Adrenal gland (tissue), 12 donors: ENCODE data around the gene DHH. TPM values are rescaled to one million over a fixed set of nuclear protein-coding genes. Genes with fewer than 3 reads are reported as not detected.
"Not testable (repeated sequence)": the region's sequence is repeated elsewhere in the genome, so short reads cannot be mapped to it uniquely, and the experiment has no call there.

ENCODE experiments used
- DNase-seq, 7 donors: peaks; one replicate each; pipeline ENCODE4 v3.0.0-alpha.2; 2019 to 2020
- H3K27ac ChIP-seq, 5 donors: fragments of 200-600 bp; sonication (generic) in 4 of 5; 1 replicate in 3 of 5; 2 replicates in 2 of 5; pipeline versions ENCODE4 v1.5.1 to v1.8.0; 2016 to 2020; ENCODE audit warnings: mild to moderate bottlenecking in 1 of 5
- H3K27me3 ChIP-seq: fragments of 200-600 bp; 2 replicates; pipeline ENCODE4 v1.8.0; 2021
- H3K36me3 ChIP-seq, 2 donors: fragments of 200-600 bp; replicated peaks in 1 of 2; 1 replicate in 1 of 2; 2 replicates in 1 of 2; pipeline versions ENCODE4 v1.5.1 to v1.8.0; 2018 to 2022
- H3K4me1 ChIP-seq, 2 donors: fragments of 200-600 bp; replicated peaks in 1 of 2; 1 replicate in 1 of 2; 2 replicates in 1 of 2; pipeline versions ENCODE4 v1.5.1 to v1.8.0; 2018 to 2021
- H3K4me3 ChIP-seq, 4 donors: fragments of 200-600 bp; sonication (generic) in 3 of 4; one replicate each; pipeline ENCODE4 v1.5.1; 2016 to 2018
- H3K9me3 ChIP-seq, 3 donors: fragments of 200-600 bp; sonication (generic) in 1 of 3; replicated peaks in 1 of 3; 1 replicate in 2 of 3; 2 replicates in 1 of 3; pipeline versions ENCODE4 v1.5.1 to v1.8.0; 2016 to 2021
- POLR2A ChIP-seq, 2 donors: fragments of 450-650 bp; IDR thresholded peaks; one replicate each; pipeline ENCODE4 v1.6.1; 2017; ENCODE audit warnings: antibody characterized with exemption in 2 of 2, mild to moderate bottlenecking in 2 of 2, moderate library complexity in 1 of 2
- WGBS, 4 donors: extraction: QIAGEN DNeasy Blood & Tissue Kit in 2 of 4; methylation state at CpG; one replicate each; pipeline versions ENCODE4 v1.1.5 to v1.1.7; 2013 to 2017; 5-methylcytosine and 5-hydroxymethylcytosine counted together
- intact Hi-C, 2 donors: fragments of 100-400 bp; cut with DNase I; formaldehyde crosslinking; loops; one replicate each; pipeline versions ENCODE4 v1.14.1 to v1.15.0; 2022 to 2023
- polyA plus RNA-seq, 3 donors: library from polyadenylated mRNA; stranded (reverse); fragments of 200-250 nt in 2 of 3; fragments of 350-450 nt in 1 of 3; fragmentation: Illumina TruSeq in 1 of 3; extraction: RNeasy Lipid Tissue Mini Kit (QIAGEN cat#74804) in 1 of 3; gene quantifications; one replicate each; pipeline ENCODE4 v1.2.3, GENCODE V29; 2013 to 2014
- total RNA-seq, 9 donors: library from RNA; depleted of rRNA in 4 of 9; stranded (reverse); fragments of >200 nt in 4 of 9; fragments of 120-200 nt in 1 of 9; fragmentation: NEBNext Ultra II Directional in 1 of 9; extraction: Animal tissue kit (Norgen Biotek cat#: 25700) in 1 of 9; gene quantifications; one replicate each; pipeline versions ENCODE4 v1.1.0 to v1.2.4, GENCODE V29; 2013 to 2023
- TF ChIP-seq, protein P1 (sequence below), 6 experiments: fragments of 450-650 bp in 4 of 6; fragments of 200-600 bp in 2 of 6; sonication (generic) in 1 of 6; IDR thresholded peaks; 1 replicate in 5 of 6; 2 replicates in 1 of 6; pipeline versions ENCODE4 v1.5.1 to v1.8.0; 2016 to 2021; ENCODE audit warnings: antibody characterized with exemption in 6 of 6, mild to moderate bottlenecking in 2 of 6, moderate library complexity in 1 of 6
- donor health status: healthy with polysubstance abuse.
- donor health status: Bipolar disorder and iron deficiency.
- donor health status: DM: yes; HTN: yes; CAD: no.
- donor health status: DM: no; HTN: no; CAD: no.
- donor health status: DM: no; HTN: no; CAD: no.
- donor health status: DM: yes; HTN: yes; CAD: no.

The DHH gene
- total and polyA plus RNA-seq, 12 donors, result 0.13 to 5.9 (median 0.50) TPM

DNA sequence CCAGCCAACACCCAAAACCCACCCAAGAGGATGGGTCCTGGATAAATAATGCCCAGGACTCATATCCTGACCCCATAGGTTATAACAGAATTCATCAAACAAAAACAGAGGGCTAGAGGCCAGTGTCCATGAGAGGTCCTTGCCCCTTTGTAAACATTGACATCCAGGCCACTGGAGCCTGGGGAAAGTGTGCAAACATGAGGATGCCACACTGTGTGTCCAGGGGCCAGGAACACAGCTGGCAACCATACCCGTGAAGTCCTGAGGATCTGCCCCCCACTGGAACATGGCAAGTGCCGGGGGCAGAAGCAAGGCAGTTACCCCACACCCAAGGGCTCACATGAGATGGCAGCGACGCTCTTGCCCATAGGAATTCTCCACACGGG, 29.8 kb downstream of the DHH start:
- intact Hi-C loops, result loop anchor here (10.0 kb wide), 1 partner anchor 60 kb away; no protein-coding TSS in a partner anchor
- no peak for DNase-seq
- no peaks in the 10 kb centered on the region for H3K27me3 ChIP-seq
- no peaks in the 10 kb centered on the region for H3K36me3 ChIP-seq
- 87 to 88% (median 88%) methylated on average over 2 to 5 of the region's 5 CpGs for WGBS, 4 donors
- H3K4me1 ChIP-seq, result peaks cover 5 to 10% of the 10 kb centered on the region in 2 donors
- no peak overlapping the region for H3K4me3 ChIP-seq
- H3K27ac ChIP-seq, result no peak overlapping the region
- H3K9me3 ChIP-seq, result no peaks in the 10 kb centered on the region
- TF ChIP-seq, protein P1, sequence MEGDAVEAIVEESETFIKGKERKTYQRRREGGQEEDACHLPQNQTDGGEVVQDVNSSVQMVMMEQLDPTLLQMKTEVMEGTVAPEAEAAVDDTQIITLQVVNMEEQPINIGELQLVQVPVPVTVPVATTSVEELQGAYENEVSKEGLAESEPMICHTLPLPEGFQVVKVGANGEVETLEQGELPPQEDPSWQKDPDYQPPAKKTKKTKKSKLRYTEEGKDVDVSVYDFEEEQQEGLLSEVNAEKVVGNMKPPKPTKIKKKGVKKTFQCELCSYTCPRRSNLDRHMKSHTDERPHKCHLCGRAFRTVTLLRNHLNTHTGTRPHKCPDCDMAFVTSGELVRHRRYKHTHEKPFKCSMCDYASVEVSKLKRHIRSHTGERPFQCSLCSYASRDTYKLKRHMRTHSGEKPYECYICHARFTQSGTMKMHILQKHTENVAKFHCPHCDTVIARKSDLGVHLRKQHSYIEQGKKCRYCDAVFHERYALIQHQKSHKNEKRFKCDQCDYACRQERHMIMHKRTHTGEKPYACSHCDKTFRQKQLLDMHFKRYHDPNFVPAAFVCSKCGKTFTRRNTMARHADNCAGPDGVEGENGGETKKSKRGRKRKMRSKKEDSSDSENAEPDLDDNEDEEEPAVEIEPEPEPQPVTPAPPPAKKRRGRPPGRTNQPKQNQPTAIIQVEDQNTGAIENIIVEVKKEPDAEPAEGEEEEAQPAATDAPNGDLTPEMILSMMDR (IDR thresholded peaks at IDR 0.05), result no peak
- no peak for TF ChIP-seq POLR2A (IDR thresholded peaks at IDR 0.05)

DNA sequence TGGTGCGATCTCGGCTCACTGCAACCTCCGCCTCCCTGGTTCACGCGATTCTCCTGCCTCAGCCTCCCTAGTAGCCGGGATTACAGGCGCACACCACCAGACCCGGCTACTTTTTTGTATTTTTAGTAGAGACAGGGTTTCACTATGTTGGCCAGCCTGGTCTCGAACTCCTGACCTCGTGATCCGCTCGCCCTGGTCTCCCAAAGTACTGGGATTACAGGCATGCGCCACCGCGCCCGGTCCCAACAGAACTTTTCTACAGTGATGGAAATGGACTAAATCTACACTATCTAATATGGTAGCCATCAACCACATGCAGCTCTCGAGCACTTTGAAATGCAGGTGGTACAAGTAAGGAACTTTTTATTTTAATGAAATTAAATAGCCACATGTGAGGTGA, 32.7 kb downstream of the DHH start:
- not testable (repeated sequence) for H3K4me3 ChIP-seq, H3K9me3 ChIP-seq, H3K36me3 ChIP-seq, H3K27me3 ChIP-seq, H3K27ac ChIP-seq
- H3K4me1 ChIP-seq, result peaks cover 24 to 25% of the 10 kb centered on the region in 2 donors
- peak in 1 of 7 donors; percentile 23 for DNase-seq
- 86 to 94% (median 91%) methylated on average over 17 of the region's 17 CpGs for WGBS, 4 donors
- intact Hi-C loops, result loop anchor here (10.0 kb wide), 1 partner anchor 63 kb away; no protein-coding TSS in a partner anchor

DNA sequence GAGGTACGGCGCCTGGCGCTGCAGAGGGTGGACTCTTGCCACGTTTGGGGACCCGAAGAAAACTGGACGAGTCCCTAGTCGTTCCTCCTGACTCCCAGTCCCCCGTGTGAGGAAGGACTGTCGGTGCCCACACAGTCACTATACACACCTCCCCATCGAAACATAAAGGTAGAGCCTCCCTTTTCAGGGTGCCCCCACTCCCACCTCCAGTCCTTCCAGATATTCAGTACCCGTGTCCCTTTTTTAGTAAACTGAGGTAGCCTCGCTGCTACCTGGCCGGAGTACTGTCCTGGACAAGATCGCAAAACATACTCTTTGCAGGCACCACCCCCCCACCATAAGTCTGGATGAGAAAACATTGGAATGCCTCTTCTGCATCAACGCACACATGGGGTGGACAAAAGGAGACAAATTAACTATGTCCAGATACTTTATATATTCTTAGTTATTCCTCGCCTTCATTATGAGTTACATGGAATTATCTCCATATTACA, 33.4 kb downstream of the DHH start:
- Histone ChIP-seq H3K9me3 (no peaks in the 10 kb centered on the region), H3K4me3 (peak overlapping the region; percentile 68 to 99 (median 80)), H3K27ac (peak overlapping the region; percentile 94 to 98 (median 96)), H3K4me1 (peaks cover 29 to 32% of the 10 kb centered on the region in 2 donors), H3K36me3 (no peaks in the 10 kb centered on the region), H3K27me3 (no peaks in the 10 kb centered on the region)
- TF ChIP-seq, protein P1 (IDR thresholded peaks at IDR 0.05), result no peak
- TF ChIP-seq POLR2A (IDR thresholded peaks at IDR 0.05), result no peak
- WGBS, 4 donors, result 6 to 30% (median 9%) methylated on average over 2 to 16 of the region's 16 CpGs
- intact Hi-C loops, result loop anchor here (10.0 kb wide), 1 partner anchor 64 kb away; no protein-coding TSS in a partner anchor
- DNase-seq, result no peak

GRCh38 chr12:49060237-49061156, 34.1 kb downstream of the DHH start, which contains the start of gene KMT2D:
Gene KMT2D, minus strand, starts transcription at chr12:49060794. Its CDS starts 5,470 bp downstream, at chr12:49055324.
- Histone ChIP-seq H3K36me3 (no peaks in the 10 kb centered on the region), H3K27me3 (no peaks in the 10 kb centered on the region), H3K9me3 (no peaks in the 10 kb centered on the region), H3K27ac (peak within 1 kb of the TSS; percentile 94 to 98 (median 96)), H3K4me3 (peak within 1 kb of the TSS; percentile 68 to 99 (median 80)), H3K4me1 (peaks cover 36 to 39% of the 10 kb centered on the region in 2 donors)
- intact Hi-C loops, result loop anchor here (10.0 kb wide), 1 partner anchor 64 kb away; no protein-coding TSS in a partner anchor
- peak in 1 of 2 donors; percentile 7 for TF ChIP-seq POLR2A (IDR thresholded peaks at IDR 0.05)
- TF ChIP-seq, protein P1 (IDR thresholded peaks at IDR 0.05), result peak in 5 of 6 experiments; percentile 22 to 92 (median 67)
- peak; percentile 87 to 95 (median 93) for DNase-seq
- WGBS, 4 donors, result 0% methylated on average over 2 to 74 of the region's 74 CpGs
